ENCODE data around the gene SSR4.

DNA sequence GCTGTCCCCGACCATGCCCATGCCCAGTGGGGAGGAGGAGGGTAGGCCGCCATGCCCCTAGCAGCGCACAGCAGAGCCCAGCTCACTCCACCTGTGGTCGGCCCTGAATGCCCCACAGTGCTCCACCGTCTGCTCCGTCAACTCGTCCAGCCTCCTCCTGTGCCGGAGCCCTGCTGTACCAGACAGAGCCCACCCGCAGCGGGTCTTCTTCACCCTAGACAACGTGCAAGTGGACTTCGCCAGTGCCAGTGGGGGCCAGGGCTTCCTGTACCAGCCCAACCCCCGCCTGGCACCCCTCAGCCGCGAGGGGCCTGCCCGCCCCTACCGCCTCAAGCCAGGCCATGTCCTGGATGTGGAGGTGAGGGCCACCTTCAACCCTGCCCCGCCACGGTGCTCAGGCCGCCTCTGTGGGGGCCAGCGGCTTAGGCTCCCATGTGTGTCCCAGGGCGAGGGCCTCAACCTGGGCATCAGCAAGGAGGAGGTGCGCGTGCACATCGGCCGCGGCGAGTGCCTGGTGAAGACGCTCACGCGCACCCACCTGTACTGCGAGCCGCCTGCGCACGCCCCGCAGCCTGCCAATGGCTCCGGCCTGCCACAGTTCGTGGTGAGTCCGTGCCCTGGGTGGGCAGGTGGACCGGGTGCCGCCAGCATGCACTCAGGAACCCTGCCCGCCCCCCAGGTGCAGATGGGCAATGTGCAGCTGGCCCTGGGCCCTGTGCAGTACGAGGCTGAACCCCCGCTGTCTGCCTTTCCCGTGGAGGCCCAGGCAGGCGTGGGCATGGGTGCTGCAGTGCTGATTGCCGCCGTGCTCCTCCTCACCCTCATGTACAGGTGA is 20.5 kb upstream of the SSR4 start:
- TF ChIP-seq ZNF281 (CRISPR knock-in tag; IDR thresholded peaks at IDR 0.05) (no peak), ESRRA (CRISPR knock-in tag; IDR thresholded peaks at IDR 0.05; ENCODE audit: borderline replicate concordance) (no peak), CREM (CRISPR knock-in tag; IDR thresholded peaks at IDR 0.05) (no peak)

Data from WTC11 (cell line).